Measurements from ENCODE around the gene NEUROD4.

Gene NEUROD4

GRCh38 chr12:54998958-54999510, 20.7 kb upstream of the NEUROD4 start:
- DNase-seq (ENCODE audit: low read depth in 2 of 2): no peak

DNA sequence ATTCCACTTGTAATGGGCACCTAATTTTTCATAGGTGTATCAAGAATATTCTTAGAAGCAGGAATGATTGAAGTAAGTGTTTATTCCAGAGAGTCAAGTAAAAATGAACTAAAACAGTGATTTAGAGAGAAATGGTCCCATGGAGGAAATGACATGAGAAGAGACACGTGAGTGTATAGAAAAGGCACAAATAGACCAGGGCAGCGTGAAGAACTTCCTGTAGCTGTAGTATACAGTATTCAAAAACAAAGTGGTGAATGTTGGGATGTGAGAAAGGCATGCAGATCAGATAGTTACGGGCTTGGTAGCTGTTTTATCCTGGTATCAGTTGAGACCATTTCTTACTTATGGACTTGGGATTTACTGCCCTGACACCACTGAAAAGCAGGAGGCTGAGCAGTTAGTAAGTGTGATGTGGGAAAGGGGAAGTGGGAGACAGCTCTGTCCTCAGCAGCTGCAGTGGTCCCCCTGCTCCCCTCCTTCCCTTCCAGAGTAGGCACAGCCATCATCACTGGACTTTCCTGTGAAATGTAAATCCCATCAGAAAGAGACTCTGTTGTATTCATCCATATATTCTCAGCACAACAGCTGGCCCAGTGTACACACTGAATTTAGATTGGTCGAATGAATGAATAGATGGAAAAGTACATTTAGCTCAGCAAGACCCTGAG, 18.4 kb upstream of the NEUROD4 start:
- DNase-seq (ENCODE audit: low read depth in 2 of 2): no peak

- no peak for DNase-seq (ENCODE audit: low read depth in 2 of 2)
Measured at GRCh38 chr12:55002355-55002754, 17.4 kb upstream of the NEUROD4 start.

GRCh38 chr12:55008944-55009585, 10.7 kb upstream of the NEUROD4 start:
- DNase-seq (ENCODE audit: low read depth in 2 of 2): no peak

DNA sequence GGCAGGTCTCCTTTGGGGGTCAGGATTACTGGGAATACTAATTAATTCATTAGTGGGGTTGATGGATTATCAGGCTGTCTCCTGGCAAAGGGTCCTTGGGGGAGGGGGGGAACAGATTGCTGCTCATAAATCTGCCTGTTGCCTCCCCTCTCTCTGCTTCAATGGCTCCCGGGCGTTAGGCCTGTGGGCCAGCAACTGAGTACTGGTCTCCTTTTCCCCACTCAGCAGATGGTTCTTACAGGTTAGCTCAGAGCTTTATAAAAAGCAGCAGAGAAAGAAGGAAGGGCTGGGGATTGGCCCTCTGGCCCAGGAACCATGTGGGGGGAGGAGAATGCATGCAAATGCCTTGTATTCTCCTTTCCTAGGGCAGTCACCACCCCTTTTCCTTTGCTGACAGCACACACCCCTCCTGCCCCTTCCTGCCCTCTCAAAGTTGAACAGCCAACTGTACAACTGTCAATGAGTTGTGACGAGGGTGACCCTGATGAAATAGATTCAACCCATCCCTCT, 2.3 kb upstream of the NEUROD4 start:
- no peak for DNase-seq (ENCODE audit: low read depth in 2 of 2)

DNA sequence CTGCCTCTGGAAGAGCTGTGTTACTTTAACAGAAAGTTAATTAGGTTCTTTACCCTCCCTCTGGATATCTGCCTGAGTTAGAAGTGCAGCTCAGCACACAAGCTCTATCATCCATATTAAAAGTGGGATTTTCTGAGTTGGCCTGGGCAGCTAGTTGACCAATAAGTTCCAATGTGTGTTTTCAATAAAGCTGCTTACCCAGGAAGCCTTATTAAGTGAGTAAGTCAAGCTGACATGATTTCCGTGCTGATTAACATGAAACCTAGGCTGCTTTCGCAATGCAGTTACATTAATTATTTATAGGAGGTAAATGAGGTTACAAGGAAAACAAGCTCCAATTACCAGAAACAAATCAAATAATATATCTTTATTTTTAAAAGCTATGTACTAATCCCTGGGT, 4.8 kb downstream of the NEUROD4 start:
- DNase-seq (ENCODE audit: low read depth in 2 of 2): no peak

DNA sequence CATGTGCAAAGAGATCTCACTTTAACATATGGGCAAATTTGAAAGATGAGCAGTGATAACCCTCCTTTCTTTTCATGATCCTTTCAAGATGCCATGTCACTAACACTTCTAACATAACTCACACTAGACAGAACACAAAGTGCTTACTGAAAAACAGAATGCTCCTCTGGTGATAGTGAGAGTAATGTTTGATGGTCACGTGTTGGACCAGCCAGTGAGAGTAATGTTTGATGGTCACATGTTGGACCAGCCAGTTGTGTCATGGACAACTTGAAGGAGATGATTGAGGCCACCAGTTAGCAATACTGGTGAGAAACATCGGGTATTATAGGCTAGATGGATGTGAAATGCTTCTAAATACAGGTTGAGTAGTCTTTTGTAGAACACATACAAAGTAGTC, 5.7 kb downstream of the NEUROD4 start:
- DNase-seq (ENCODE audit: low read depth in 2 of 2): no peak

- no peak for DNase-seq (ENCODE audit: low read depth in 2 of 2)
Measured at GRCh38 chr12:55034218-55034617, 14.4 kb downstream of the NEUROD4 start.

DNA sequence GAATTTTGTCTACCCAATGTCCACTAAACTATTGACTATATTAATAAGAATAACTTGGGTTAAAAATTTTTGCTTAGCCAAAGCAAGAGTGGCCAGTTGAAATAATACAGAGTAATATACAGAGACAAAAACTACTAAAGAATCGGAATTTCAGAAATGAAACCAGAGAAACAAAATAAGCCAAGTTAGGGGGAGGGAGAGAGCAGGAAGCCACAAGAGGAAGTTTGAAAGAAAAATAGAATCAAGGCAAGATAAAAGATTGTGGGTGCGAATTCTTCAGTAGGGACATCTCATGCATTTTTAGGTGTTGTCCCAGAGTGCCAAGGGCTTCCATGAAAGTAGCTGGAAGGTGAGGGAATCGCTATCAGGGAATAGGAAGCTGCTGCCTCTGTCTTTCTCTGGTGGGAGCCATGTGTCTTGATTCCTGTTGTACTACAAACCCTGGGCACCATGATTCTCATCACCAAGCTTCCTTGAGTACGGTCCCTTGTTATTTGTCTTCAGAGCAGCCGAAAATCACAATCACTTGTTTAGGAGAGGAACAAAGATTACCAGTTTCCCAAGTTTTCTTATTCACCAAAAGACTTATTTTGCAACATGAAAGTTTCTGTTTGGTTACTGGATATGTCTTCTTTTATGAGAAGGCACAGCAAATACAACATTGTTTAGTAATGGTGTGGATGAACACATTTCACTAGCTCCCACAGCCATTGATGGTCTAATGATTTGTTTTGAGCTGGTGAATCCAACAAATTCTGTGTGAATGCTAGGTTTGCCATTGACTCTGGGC, 16.7 kb downstream of the NEUROD4 start:
- no peak for DNase-seq (ENCODE audit: low read depth in 2 of 2)

GRCh38 chr12:55037351-55037987, 17.7 kb downstream of the NEUROD4 start:
- no peak for DNase-seq (ENCODE audit: low read depth in 2 of 2)

- DNase-seq (ENCODE audit: low read depth in 2 of 2): no peak
Measured at GRCh38 chr12:55039395-55040354, 19.9 kb downstream of the NEUROD4 start.

DNA sequence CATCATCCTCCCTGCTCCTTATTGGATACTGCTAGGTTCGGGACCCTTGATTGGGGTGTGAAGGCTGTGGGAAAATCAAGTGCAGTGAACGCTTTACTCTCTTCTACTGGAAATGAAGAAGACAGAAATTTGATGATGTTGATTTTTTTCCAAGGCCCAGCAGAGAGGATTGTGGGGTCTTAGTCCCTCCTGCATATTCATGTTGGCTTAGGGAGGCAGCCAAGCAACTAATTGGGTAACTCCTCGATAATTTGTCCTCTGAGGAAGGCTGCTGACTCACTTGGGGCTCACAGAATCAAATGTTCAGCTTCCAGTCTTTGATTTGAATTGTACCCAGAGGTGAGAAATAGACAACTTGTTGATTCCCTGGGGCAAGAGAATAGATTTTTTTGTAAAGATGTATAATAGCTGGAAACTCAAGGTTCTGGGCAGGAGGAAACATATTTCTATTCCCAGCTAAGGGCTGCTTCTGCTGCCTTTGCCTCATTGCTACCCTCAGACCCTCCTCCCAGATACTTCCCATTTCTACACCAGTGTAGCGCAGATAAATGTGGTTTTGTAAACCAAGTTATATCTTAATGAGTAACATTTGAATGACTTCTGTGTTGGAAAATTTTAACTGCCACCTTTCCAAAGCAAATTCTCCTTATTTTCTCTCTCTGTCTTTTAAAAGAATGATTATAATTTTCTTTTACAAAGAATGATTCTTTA, 21.7 kb downstream of the NEUROD4 start:
- no peak for DNase-seq (ENCODE audit: low read depth in 2 of 2)

- no peak for DNase-seq (ENCODE audit: low read depth in 2 of 2)
Measured at GRCh38 chr12:55043542-55043941, 23.8 kb downstream of the NEUROD4 start.

- no peak for DNase-seq (ENCODE audit: low read depth in 2 of 2)
Measured at GRCh38 chr12:55044135-55044534, 24.4 kb downstream of the NEUROD4 start.

- no peak for DNase-seq (ENCODE audit: low read depth in 2 of 2)
Measured at GRCh38 chr12:55049676-55050075, 29.9 kb downstream of the NEUROD4 start.

- no peak for DNase-seq (ENCODE audit: low read depth in 2 of 2)
Measured at GRCh38 chr12:55051197-55051947, 31.6 kb downstream of the NEUROD4 start.

DNA sequence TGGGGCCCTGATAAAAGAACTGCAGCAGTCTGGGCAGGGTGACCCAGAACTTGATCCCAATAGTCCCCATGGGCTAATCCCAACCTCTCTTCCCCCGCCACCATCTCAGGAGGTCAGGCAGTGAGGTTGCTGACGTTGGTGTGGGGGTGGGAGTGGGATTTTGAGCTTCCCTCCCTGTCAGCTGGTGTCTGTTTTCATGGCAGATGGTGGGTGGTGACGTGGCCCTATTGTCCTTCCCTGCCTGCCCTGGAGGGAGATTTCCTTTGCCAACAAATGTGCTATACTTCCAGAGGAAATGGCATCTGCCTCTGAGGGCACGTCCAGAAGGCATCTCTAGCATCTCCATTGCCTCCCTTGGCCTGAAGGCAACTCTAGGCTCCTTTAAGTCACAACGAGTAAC, 37.7 kb downstream of the NEUROD4 start:
- no peak for DNase-seq (ENCODE audit: low read depth in 2 of 2)

DNA sequence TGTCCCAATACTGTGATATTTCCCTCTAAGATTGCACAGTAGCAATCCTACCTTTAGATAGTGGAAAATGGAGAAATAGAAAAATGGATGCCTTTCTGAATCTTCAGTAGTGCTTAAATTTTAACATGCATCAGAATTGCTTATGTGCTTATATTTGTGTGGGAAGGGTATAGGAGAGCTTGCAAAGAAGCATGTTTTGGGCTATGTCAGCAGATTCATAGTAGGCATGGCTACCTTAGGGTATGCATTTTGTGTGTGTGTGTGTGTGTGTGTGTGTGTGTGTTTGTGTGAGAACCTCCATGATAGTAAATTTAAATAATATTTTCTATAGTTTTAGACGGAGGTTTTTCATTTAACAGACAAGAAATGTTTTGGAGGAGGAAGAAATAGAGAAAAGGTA, 38.3 kb downstream of the NEUROD4 start:
- no peak for DNase-seq (ENCODE audit: low read depth in 2 of 2)

DNA sequence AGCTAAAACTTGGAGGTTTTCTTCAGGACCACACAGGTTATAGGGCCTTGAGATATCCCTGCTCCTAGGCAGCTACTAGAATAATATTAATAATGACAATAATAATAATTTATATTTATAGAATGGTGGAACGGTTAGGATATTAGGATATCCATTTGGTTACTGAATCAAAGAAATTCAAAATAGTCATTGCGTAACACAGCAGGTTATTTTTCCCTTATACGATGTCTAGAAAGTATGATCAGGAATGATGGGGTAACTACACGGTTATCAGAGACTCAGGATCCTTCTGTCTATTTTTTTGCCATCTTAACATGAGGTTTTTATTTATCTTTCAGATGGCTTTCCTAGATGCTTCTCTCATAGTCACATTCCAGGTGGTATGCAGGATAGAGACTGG, 39.0 kb downstream of the NEUROD4 start:
- DNase-seq (ENCODE audit: low read depth in 2 of 2): no peak

Measured in activated CD4-positive, alpha-beta T cell treated with anti-CD3 and anti-CD28 coated beads for 24 hours (primary cell).